Activated CD4-positive, alpha-beta T cell treated with anti-CD3 and anti-CD28 coated beads, Interleukin-2, amount 50 U/mL, for 1 hour (primary cell): ENCODE results near the gene CDC23.
"Not testable (repeated sequence)": the region's sequence is repeated elsewhere in the genome, so short reads cannot be mapped to it uniquely, and the experiment has no call there.

Experiments
- DNase-seq: peaks from one replicate; pipeline ENCODE4 v3.0.0-alpha.2; 2020

Gene CDC23

GRCh38 chr5:138210985-138211384, 2.1 kb downstream of the CDC23 start:
- no peak for DNase-seq

- DNase-seq, result not testable (repeated sequence)
Observed at GRCh38 chr5:138193859-138194258, 19.3 kb downstream of the CDC23 start.

DNA sequence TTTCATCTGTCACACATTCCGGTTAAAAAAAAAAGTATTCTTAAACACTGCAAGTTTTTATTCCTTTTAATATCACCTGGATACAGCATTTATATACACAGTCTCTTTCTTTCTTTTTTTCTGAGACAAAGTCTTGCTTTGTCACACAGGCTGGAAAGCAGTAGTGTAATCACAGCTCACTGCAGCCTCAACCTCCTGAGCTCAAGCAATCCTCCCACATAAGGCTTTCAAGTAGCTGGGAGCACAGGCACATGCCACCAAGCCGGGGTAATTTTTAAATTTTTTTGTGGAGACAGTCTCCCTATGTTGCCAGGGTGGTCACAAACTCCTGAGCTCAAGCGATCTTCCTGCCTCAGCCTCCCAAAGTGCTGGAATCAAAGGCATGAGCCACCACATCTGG, 20.3 kb downstream of the CDC23 start:
- DNase-seq, result no peak

- no peak for DNase-seq
Observed at GRCh38 chr5:138188626-138189025, 24.5 kb downstream of the CDC23 start.

DNA sequence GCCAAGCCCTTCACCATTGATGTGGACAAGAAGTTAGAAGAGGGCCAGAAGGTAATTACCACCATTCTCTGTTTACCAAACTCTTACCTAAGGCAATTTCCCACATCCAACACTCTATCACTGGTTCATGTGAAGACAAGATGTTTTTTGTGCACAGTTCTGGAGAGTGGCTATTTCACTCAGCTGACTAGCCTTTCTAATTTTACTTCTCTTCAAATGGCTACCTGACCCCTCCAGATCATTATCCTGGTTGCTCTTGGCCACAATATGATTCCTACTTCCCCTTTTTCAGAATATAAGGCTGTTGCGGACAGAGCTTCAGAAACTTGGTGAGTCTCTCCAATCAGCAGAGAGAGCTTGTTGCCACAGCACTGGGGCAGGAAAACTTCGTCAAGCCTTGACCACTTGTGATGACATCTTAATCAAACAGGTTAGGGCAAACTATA, 27.1 kb downstream of the CDC23 start:
- no peak for DNase-seq

GRCh38 chr5:138182808-138183207, 30.3 kb downstream of the CDC23 start:
- no peak for DNase-seq

DNA sequence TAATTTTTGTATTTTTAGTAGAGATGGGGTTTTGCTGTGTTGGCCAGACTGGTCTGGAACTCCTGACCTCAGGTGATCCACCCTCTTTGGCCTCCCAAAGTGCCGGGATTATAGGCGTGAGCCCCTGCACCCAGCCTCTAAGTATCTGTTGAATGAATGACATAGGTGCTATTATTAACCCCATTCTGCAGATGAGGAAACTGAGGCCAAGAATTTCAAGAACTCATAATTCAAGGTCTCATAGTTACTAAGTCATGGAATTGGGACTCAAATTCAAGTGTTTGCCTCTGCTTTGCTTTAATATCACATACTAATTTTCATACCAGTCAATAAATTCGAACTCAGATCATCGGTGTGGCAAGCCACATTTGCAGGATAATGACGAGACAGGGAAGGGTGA, 32.3 kb downstream of the CDC23 start:
- no peak for DNase-seq

- no peak for DNase-seq
Observed at GRCh38 chr5:138180183-138180782, 32.8 kb downstream of the CDC23 start.

DNA sequence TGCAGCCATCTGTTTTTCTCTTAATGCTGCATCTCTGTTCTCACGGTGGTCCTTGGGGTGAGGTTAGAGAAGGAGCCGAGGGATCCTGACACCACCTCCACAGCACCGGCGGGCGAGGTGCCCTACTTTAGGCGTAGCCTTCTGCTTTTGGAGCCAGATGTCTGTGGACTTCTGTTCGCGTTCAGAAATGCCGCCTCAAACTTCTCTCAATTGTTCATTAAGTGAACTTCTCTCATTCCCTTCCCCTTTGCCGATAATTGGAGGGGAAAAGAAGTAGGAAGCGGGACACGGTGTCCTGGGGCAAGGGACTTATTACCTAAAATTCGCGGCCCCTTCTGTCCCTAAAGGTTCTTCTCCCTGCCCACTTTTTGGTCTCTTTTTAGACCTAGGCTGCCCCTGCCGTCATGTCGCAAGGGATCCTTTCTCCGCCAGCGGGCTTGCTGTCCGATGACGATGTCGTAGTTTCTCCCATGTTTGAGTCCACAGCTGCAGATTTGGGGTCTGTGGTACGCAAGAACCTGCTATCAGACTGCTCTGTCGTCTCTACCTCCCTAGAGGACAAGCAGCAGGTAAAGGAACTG, 33.8 kb downstream of the CDC23 start:
- no peak for DNase-seq

- DNase-seq, result peak; percentile 85
Observed at GRCh38 chr5:138178516-138179276, 34.4 kb downstream of the CDC23 start, which contains the start of the genes BRD8 and KIF20A. BRD8 (minus strand) TSS chr5:138178630; CDS start chr5:138178614, 16 bp downstream. KIF20A (plus strand) TSS chr5:138179112; CDS start chr5:138179681, 569 bp downstream.

DNA sequence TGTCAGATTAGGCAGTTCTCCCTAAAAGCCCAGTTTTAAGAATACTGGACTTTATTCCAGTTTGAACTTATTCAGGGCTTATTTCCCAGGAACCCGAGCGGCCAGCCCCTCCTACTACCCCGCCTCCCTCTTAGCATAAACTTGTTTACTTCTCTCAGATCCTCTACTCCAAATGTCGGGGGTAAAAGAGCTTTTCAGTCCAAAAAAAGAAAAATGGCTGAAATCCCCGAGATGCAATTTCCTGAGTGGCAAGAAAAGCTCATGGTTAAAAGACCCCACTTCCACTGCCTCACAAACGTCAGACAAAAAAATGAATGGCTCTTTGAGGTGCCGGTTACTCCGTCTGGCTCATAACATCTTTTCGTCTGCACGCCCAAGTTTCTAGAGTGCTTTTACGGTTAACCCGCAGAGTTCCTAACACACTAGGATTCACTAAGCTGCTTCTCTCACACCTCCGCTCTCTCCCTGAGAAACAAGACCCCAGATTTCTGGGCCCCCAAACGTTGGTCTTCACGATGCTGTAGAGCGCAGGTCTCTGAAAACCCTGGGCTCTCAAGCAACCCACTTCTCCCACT, 35.1 kb downstream of the CDC23 start:
- DNase-seq, result peak; percentile 3

- DNase-seq, result no peak
Observed at GRCh38 chr5:138170299-138170698, 42.8 kb downstream of the CDC23 start.

DNA sequence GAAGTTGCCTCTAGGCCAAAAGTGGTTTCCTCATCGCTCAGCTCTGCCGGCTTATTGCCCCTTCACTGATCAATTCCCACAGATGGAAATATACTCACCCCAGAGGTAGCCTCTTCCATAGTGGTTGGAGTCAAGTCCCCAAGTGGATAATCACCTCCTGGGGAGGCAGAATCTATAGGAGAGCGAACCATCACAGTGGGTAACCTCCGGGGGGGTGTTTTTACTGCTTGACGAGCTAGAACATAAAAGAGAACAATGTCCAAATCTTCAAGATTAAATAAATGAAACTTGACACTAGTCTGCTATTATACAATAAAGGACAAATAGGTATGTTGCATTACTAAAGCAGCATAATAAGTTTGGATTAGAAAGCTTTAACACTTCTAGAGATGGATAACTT, 44.0 kb downstream of the CDC23 start:
- DNase-seq, result no peak

DNA sequence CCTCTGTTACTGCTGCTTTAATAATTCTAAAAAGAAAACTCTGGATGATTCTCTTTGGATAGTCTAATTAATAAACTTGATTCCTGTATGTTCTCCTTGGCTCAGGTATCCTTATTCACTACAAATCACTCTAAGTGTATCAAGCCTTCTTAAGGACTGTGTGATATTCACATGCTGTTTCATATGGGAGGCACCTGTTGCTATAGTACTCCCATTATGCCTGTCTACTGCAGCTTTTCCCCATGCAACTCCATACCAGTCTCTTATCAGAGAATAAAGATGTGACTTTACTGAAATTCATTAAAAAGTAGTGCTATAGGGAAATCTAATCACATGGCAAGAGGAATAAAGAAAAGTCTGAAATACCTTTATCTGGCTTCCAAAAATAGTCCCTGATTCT, 49.4 kb downstream of the CDC23 start:
- no peak for DNase-seq

GRCh38 chr5:138160706-138161105, 52.4 kb downstream of the CDC23 start:
- DNase-seq, result no peak

- DNase-seq, result no peak
Observed at GRCh38 chr5:138159666-138160065, 53.5 kb downstream of the CDC23 start.

DNA sequence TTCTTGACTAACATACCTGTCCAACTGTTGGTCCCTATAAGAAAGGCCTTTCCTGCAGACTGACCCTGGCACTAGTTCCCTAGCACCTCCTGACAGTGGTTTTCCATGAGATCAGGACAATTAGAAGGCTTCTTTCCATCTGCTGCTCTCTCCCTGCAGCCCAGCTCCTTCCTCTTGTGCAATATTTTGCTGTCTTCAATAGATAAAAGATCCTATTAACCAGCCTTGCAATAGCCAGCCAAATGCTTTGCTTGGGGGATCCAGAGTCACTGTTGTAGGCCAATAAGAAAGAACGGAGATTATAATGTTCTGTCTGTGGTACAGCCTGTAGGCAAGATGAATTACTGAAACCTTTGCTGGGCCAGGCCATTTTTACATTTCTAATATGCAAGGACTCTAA, 55.5 kb downstream of the CDC23 start:
- no peak for DNase-seq

DNA sequence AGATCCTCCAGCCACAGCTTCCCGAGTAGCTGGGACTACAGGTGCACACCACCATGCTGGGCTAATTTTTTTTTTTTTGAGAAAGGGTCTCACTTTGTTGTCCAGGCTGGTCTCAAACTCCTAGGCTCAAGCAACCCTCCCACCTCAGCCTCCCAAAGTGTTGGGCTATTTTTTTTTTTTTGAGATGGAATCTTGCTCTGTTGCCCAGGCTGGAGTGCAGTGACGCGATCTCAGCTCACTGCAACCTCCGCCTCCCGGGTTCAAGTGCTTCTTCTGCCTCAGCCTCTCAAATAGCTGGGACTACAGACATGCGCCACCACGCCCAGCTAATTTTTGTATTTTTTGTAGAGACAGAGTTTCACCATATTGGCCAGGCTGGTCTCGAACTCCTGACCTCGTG, 57.1 kb downstream of the CDC23 start:
- DNase-seq, result not testable (repeated sequence)

DNA sequence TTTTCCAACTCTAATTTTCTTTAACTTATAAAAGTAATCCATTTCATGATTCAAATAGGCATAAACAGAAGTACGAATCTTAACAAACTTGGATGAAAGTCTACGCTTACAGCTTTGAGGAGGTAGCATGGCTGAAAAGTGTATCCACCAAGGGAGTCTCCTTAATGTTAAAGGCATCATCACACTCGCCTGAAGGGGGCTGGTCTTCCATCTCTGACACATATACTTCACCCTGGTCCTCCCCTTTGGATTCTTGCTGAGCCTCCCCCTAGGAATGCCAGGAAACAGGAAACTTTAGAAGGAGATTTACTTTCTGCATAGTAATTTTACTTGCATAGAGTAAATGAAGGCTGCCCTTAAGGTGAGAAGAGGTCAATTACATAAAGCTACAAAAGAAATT, 63.6 kb downstream of the CDC23 start:
- no peak for DNase-seq

- no peak for DNase-seq
Observed at GRCh38 chr5:138148811-138149210, 64.3 kb downstream of the CDC23 start.

GRCh38 chr5:138143578-138143977, 69.5 kb downstream of the CDC23 start:
- not testable (repeated sequence) for DNase-seq

DNA sequence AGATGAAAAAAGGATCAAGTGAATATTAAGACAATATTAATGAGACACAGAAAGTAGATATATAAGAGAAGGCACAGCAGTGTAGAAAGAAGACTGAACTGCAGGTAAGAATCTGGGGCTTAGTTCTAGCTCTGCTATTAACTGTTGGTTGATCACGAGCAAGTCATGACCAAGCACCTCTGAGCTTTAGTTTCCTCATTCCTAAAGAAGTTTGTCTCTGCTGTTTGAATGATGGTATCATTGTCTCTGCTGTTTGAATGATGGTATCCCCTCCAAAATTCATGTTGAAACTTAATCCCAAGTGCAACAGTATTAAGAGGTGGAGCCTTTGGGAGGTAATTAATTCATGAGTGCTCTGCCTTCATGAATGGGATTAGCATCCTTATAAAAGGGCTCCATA, 71.4 kb downstream of the CDC23 start:
- no peak for DNase-seq

- DNase-seq, result no peak
Observed at GRCh38 chr5:138140268-138140667, 72.9 kb downstream of the CDC23 start.

- DNase-seq, result no peak
Observed at GRCh38 chr5:138139781-138140090, 73.4 kb downstream of the CDC23 start.
